ENCODE results near the gene LLCFC1. TPM values are rescaled to one million over a fixed set of nuclear protein-coding genes. Genes with fewer than 3 reads are reported as not detected.

LLCFC1 gene
- total and polyA plus RNA-seq, 4 donors = not detected

DNA sequence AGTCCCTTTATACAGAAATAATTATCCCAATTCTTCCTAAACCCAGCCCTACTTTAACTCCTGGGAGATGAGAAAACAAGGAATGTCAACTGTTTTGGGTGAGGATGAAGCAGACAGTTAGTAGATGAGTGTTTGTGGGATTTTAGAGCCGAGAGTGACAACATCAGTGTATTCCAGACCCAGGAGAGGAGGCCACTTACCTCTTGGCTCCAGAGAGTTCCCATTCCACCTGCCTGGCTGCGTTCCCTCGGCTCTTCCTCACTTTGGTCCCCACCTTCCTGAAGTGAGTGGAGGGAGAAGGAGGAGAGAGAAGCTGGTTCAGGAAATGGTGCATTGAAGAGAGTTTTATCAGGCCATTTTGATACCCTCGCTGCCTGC, 22.3 kb downstream of the LLCFC1 start:
- Histone ChIP-seq H3K4me1 (ENCODE audit: control insufficient read depth in 4 of 4, insufficient read depth in 4 of 4, low read length in 3 of 4) (no peaks in the 10 kb centered on the region), H3K27me3 (ENCODE audit: control insufficient read depth in 4 of 4, insufficient read depth in 4 of 4, low read length in 3 of 4) (no peaks in the 10 kb centered on the region), H3K9ac (ENCODE audit: low read depth in 1 of 2, low read length in 2 of 2) (no peak overlapping the region), H3K4me3 (ENCODE audit: low read depth in 1 of 3, low read length in 3 of 3) (no peak overlapping the region), H3K27ac (ENCODE audit: low read depth in 1 of 2, low read length in 2 of 2) (no peak overlapping the region), H3K9me3 (ENCODE audit: control insufficient read depth in 4 of 4, low read length in 3 of 4) (no peaks in the 10 kb centered on the region), H3K36me3 (ENCODE audit: control insufficient read depth in 4 of 4, insufficient read depth in 3 of 4, low read depth in 1 of 4, low read length in 3 of 4) (no peaks in the 10 kb centered on the region)
- 77% methylated on average over 4 of the region's 4 CpGs for WGBS
- no peak for DNase-seq (ENCODE audit: low spot score)
- TF ChIP-seq RXRA (IDR thresholded peaks at IDR 0.05) = no peak
- no peak for TF ChIP-seq SP1 (IDR thresholded peaks at IDR 0.05)
- no peak for TF ChIP-seq JUND (IDR thresholded peaks at IDR 0.05)
- TF ChIP-seq, protein P1, sequence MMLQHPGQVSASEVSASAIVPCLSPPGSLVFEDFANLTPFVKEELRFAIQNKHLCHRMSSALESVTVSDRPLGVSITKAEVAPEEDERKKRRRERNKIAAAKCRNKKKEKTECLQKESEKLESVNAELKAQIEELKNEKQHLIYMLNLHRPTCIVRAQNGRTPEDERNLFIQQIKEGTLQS (IDR thresholded peaks at IDR 0.05) = no peak
- no peak for TF ChIP-seq GABPA (IDR thresholded peaks at IDR 0.05 in 1 of 2, conservative IDR thresholded peaks at IDR 0.05 in 1 of 2)
- no peak for TF ChIP-seq REST (IDR thresholded peaks at IDR 0.05)
- TF ChIP-seq, protein P2, sequence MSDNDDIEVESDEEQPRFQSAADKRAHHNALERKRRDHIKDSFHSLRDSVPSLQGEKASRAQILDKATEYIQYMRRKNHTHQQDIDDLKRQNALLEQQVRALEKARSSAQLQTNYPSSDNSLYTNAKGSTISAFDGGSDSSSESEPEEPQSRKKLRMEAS (IDR thresholded peaks at IDR 0.05) = no peak
- no peak for TF ChIP-seq ZBTB33 (IDR thresholded peaks at IDR 0.05)
- no peak for TF ChIP-seq HNF4A (conservative IDR thresholded peaks at IDR 0.05)

DNA sequence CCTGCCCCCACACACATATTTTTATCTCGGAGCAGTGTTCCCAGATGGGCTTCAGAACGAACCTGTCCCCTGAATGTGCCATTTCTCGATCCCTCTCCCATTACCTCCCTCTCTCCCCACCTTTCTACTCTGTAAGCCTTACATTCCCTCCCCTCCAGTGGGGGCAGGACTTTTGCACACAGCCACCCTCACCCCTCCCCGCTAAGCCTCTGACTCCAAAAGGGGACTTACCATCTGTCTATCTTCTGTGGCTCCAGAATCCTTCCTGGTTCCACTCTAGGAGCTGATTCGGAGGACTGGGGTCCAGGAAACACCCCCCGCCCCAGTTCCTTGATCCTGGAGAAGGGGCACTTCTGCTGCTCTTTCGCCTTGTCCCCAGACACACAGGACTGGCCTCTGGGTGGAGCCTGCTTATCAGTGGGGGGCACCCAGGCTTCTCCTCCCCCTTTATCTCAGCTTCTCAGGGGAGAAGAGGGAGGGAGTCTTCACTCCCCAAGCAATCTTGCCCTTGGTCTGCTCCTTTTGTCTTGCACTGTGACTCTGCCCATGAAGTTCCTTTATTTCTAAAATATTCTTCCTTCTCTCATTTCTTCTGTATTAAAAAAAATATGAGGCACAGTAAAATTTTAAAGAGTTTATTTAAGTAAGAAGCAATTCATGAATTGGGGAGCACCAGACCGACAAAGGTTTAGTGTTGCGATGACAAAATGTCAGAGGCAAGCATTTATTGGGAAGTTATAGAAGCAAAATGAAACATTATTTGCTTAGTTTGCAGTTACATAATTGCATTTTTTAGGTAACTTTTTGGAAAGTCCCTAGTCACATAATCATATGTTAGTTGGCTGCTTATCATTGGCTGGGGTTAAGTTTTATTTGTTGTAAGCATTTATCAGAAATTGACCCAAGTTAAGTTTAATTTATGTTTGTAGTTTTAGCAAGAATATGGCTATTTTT, 23.0 kb downstream of the LLCFC1 start, which contains the start of gene KEL:
Gene KEL, minus strand, starts transcription at position 391 of the 954 bp plus-strand sequence. Its CDS starts 157 bp downstream, at position 234.
- TF ChIP-seq RAD21 (IDR thresholded peaks at IDR 0.05) = no peak
- no peak for TF ChIP-seq HNF4A (conservative IDR thresholded peaks at IDR 0.05)
- no peak for TF ChIP-seq HNF4G (IDR thresholded peaks at IDR 0.05)
- no peak for TF ChIP-seq GABPA (IDR thresholded peaks at IDR 0.05 in 1 of 2, conservative IDR thresholded peaks at IDR 0.05 in 1 of 2)
- TF ChIP-seq RXRA (IDR thresholded peaks at IDR 0.05) = no peak
- no peak for TF ChIP-seq YY1 (IDR thresholded peaks at IDR 0.05)
- TF ChIP-seq ZBTB33 (IDR thresholded peaks at IDR 0.05) = no peak
- DNase-seq (ENCODE audit: low spot score) = peak; percentile 79
- Histone ChIP-seq H3K27me3 (ENCODE audit: control insufficient read depth in 4 of 4, insufficient read depth in 4 of 4, low read length in 3 of 4) (no peaks in the 10 kb centered on the region), H3K27ac (ENCODE audit: low read depth in 1 of 2, low read length in 2 of 2) (no peak within 1 kb of the TSS), H3K9me3 (ENCODE audit: control insufficient read depth in 4 of 4, low read length in 3 of 4) (no peaks in the 10 kb centered on the region), H3K36me3 (ENCODE audit: control insufficient read depth in 4 of 4, insufficient read depth in 3 of 4, low read depth in 1 of 4, low read length in 3 of 4) (no peaks in the 10 kb centered on the region), H3K4me1 (ENCODE audit: control insufficient read depth in 4 of 4, insufficient read depth in 4 of 4, low read length in 3 of 4) (no peaks in the 10 kb centered on the region), H3K4me3 (ENCODE audit: low read depth in 1 of 3, low read length in 3 of 3) (no peak within 1 kb of the TSS), H3K9ac (ENCODE audit: low read depth in 1 of 2, low read length in 2 of 2) (no peak within 1 kb of the TSS)
- 60% methylated on average over 9 of the region's 9 CpGs for WGBS
